ENCODE results near the gene SND1.

SND1 gene

DNA sequence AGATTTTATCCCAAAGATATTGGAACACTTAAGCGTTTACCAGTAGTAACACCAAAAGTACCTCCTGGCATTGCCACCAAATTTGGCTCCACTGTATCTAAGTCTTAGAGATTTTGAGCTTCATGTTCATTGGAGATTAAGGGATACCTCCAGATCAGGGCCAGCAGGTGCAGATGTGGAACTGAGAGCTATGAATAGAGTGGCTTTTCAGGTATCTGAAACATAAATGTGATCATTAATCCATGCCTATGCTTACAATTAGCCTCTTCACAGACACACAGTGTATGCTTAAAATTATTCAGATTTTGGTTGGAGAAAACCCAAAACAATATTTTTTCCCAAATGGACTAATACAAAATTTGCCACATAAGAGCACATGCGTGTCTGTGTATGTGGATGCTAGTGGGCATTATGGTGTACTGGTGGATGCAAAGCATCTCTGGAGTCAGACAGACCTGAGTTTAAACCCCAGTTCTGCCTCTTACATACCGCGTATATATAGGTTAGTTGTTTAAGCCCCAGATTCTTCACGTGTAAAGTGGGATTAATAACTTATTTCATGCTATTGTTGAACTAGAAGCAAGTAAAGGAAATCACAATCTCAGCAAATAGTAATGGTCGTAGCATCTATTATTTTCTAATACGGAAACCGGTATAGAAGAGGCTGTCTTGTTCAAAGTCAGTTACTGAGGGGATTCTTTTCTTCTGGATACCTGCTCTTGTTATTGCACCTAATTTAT, 386.1 kb downstream of the SND1 start:
- no peak for DNase-seq (ENCODE audit: low read depth in 2 of 2)

DNA sequence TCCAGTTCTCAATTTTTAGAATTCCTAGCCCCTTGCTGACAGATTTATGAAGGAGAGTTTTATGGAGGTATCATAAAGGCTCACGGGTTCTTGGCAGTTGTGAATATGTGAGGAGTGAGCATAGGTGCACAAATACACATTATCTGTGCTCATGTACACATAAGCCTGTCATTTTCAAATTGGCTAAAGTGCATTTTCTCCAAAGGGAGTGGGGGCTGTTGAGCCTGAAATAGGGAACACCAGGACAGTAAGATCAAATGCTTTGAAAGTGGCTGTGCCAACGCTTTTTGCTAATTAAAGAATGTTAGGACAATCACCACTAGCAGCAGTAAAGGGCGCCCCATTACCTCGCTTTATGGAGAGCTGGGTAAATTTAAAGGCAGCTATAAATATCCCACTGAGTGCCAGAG, 387.6 kb downstream of the SND1 start:
- DNase-seq (ENCODE audit: low read depth in 2 of 2), result no peak

DNA sequence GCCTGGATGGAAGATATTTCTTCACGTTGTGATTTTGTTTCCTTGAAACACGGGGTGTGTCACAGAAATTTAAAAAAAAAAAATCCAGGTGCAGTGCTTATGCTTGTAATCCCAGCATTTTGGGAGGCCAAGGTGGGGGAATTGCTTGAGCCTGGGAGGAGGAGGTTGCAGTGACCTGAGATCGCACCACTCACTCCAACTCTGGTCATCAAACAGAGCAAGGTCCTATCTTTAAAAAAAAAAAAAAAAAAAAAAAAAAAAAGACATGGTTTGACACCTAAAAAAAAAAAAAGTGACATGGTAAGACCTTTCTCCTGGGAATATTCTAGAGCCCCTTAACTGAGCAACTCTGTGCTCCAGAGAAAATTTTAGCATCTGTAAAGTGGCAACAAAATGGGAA, 388.2 kb downstream of the SND1 start:
- DNase-seq (ENCODE audit: low read depth in 2 of 2), result no peak

DNA sequence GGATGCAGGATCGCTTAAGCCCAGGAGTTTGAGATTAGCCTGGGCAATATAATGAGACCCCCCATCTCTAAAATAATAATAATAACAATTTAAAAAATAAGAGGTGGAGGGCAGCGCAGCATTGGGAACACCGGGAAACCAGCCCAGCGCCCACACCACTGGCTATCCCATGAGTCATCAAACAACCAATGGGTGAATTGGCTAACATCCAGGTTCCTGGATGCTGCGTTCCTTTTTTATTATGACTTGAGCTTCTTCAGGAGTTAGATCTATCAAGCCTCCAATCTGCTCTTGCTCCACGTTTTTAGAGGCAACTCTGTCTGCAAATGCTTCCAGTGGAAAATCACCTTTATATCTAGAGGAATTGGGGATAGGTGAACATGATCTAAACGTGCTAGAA, 389.2 kb downstream of the SND1 start:
- no peak for DNase-seq (ENCODE audit: low read depth in 2 of 2)

- DNase-seq (ENCODE audit: low read depth in 2 of 2), result no peak
Measured at GRCh38 chr7:128042012-128042411, 390.0 kb downstream of the SND1 start.

GRCh38 chr7:128044064-128044463, 392.1 kb downstream of the SND1 start:
- DNase-seq (ENCODE audit: low read depth in 2 of 2), result no peak

GRCh38 chr7:128045158-128045557, 393.2 kb downstream of the SND1 start:
- DNase-seq (ENCODE audit: low read depth in 2 of 2), result no peak

DNA sequence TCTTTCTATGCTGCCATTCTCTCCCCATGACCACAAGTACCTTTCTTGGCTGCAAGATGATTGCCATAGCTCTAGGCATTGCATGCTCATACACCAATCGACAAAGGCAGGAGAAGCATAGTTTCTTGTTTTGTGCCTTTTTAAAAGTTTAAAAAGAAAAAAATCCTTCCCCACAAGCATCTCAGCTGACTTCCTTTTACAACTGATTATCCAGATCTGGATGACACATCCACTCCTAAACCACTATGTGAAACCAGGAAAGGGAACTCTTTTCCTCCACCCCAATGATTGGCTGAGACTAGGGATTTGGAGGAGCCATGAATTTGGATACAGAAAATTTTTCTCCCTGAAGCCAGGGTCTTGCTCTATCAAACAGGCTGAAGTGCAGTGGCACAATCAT, 393.8 kb downstream of the SND1 start:
- no peak for DNase-seq (ENCODE audit: low read depth in 2 of 2)

GRCh38 chr7:128052404-128052803, 400.4 kb downstream of the SND1 start:
- no peak for DNase-seq (ENCODE audit: low read depth in 2 of 2)

- DNase-seq (ENCODE audit: low read depth in 2 of 2), result no peak
Measured at GRCh38 chr7:128053023-128053422, 401.0 kb downstream of the SND1 start.

GRCh38 chr7:128053991-128054390, 402.0 kb downstream of the SND1 start:
- DNase-seq (ENCODE audit: low read depth in 2 of 2), result no peak

- DNase-seq (ENCODE audit: low read depth in 2 of 2), result no peak
Measured at GRCh38 chr7:128054511-128054910, 402.5 kb downstream of the SND1 start.

DNA sequence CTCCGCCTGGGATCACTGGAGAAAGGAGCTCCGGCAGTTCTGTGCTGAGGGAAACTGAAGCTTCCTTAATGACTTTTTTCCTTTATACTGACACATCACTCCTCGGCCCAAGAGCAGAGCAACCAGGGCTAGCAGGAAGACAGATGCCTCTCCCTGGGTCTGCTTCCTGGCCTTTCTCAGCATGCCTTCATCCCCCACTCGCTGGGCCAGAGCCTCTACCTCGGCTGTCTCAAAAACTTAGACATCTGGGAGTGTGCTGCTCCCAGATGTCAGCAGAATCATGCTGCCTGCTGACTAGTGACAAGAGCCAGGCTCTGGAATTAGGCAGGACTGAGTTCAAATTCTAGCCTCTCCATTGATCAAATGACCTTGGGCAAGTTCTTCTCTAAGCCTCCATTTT, 403.6 kb downstream of the SND1 start:
- no peak for DNase-seq (ENCODE audit: low read depth in 2 of 2)

- DNase-seq (ENCODE audit: low read depth in 2 of 2), result no peak
Measured at GRCh38 chr7:128056901-128057300, 404.9 kb downstream of the SND1 start.

DNA sequence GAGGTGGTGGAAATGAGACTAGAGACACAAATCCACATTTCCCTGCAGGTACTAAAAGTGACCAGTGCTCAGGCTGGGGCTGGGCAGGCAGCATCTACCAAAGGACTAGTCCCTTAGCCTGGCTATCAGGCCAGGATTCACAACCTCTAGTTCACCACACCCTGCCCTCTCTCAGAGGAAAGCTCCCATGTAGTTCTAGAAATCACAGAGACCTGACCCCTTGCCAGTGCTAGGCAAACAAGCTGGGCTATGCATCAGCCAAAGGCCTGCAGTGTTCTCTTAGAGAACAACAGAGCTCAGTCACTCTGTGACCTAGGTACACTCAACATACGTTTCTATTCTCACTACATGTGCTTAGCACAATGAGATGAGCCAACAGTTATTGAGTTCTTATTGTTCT, 405.9 kb downstream of the SND1 start:
- DNase-seq (ENCODE audit: low read depth in 2 of 2), result no peak

- DNase-seq (ENCODE audit: low read depth in 2 of 2), result no peak
Measured at GRCh38 chr7:128059143-128059988, 407.4 kb downstream of the SND1 start.

- DNase-seq (ENCODE audit: low read depth in 2 of 2), result no peak
Measured at GRCh38 chr7:128060018-128060417, 408.0 kb downstream of the SND1 start.

- DNase-seq (ENCODE audit: low read depth in 2 of 2), result no peak
Measured at GRCh38 chr7:128063088-128063487, 411.1 kb downstream of the SND1 start.

DNA sequence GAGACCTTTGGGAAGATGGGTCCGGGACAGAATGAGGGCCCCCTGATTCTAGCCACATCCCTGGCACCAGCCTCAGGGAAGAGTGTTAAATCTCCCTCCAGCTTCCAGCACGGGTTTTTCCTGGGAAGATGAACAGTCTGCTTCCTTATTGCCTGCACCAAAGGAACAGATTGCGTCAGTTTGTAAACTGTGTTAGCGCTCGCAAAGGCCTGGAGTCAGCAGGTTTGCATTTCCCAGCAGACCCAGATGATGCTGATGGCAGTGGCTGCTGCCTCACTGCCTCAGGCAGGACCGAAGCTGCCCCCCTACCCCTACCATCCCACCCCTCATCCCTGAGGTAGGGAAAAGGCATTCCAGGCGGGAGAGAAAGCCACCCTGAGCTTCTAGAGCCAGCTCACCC, 413.9 kb downstream of the SND1 start:
- no peak for DNase-seq (ENCODE audit: low read depth in 2 of 2)

DNA sequence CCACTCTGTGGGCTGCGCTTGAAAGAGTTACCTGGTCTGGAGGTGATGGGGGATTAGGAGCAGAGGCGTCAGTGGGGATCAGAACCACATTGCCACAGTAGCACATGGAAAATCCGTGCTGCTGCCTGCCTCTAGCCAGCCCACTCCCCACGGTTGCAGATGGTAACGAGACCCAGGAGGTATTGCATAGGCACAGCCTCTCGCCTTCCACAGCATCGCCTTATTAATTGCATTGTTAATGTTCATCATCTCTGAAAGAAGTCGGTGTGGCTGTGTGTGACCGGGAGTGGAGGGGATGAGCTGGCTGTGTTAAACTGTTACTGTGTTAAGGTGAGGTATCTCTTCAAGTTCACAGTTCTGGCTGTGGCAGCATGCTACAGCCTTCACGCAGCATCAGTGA, 414.4 kb downstream of the SND1 start:
- DNase-seq (ENCODE audit: low read depth in 2 of 2), result no peak

DNA sequence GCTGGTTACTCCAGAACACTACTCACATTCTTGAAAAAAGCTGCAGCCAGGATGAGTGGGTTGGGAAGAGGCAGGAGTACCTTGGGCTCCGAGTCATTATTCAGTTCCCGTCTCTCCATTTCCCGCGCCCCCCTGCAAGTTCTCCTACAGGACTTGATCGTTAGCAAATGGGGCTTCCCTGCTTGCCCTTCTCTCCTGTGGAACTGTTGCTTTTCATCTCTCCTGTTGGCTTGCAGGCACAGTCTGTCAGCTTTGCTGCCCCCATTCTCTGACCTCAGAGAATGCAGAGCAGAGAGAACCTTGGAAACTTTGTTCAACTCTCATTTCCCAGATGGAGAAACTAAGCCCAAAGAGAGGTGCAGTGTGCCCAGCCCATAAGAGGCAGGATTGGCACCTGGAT, 414.9 kb downstream of the SND1 start:
- no peak for DNase-seq (ENCODE audit: low read depth in 2 of 2)

DNA sequence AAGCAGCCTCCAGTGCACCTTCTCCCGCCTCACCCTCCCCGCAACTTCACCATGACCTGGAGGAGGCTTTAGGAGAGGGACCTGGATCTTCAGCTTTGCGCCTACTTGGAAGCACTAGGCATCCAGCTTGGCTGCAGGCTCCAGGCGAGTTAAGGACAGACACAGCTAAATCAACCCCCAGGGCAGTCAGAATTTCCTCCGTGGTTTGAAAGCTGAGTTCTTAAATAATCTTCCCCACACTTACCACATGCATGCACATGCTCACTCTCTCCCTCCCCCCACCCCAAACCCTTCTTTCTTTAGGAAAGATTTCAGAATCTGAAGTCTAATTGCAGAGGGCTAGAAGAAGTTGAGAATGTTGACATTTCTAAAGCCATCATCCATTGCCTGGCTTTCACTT, 416.0 kb downstream of the SND1 start:
- no peak for DNase-seq (ENCODE audit: low read depth in 2 of 2)

- no peak for DNase-seq (ENCODE audit: low read depth in 2 of 2)
Measured at GRCh38 chr7:128068785-128069184, 416.8 kb downstream of the SND1 start.

Measured in activated CD4-positive, alpha-beta T cell treated with anti-CD3 and anti-CD28 coated beads for 24 hours (primary cell).